ENCODE results near the gene CCL8. TPM values are rescaled to one million over a fixed set of nuclear protein-coding genes. Genes with fewer than 3 reads are reported as not detected.
A peak's percentile ranks its signal among the peaks of the same experiment; 100 is the strongest.

CCL8 gene
- not detected in 2 replicates for total RNA-seq (2014; rRNA removed; shearing (Covaris generic))
- not detected in 2 replicates for polyA plus RNA-seq (2016; fragmentation: Nextera tagmentation; extraction: Ambion mirVana)

GRCh38 chr17:34319039-34319483, at the start of gene CCL8:
CCL8 (plus strand) TSS chr17:34319435; CDS start chr17:34319502, 67 bp downstream.
- H3K4me2 ChIP-seq (ENCODE audit: unreplicated experiment), result no peak within 1 kb of the TSS
- H3F3A ChIP-seq (ENCODE audit: insufficient read depth), result peaks cover 6% of the 10 kb centered on the region; the same call in 1 of the 2 replicates
- H3K4me1 ChIP-seq (ENCODE audit: insufficient read depth), result peaks cover 8% of the 10 kb centered on the region
- DNase-seq, result no peak
- H3K9ac ChIP-seq, result no peak within 1 kb of the TSS
- no peaks in the 10 kb centered on the region for H3K9me2 ChIP-seq (ENCODE audit: insufficient read depth)
- no peak within 1 kb of the TSS for H3K4me3 ChIP-seq
- in situ Hi-C loops (cut with MboI), result no loop called here
- H3K36me3 ChIP-seq (ENCODE audit: low read depth), result no peaks in the 10 kb centered on the region
- TF ChIP-seq EZH2 (IDR thresholded peaks at IDR 0.05; ENCODE audit: insufficient read depth, poor library complexity, severe bottlenecking), result no peak
- no peak for TF ChIP-seq EZH2phosphoT487 (IDR thresholded peaks at IDR 0.05; ENCODE audit: insufficient read depth, low read depth)
- H3K9me3 ChIP-seq (ENCODE audit: low read depth), result no peaks in the 10 kb centered on the region
- H2AFZ ChIP-seq, result no peak within 1 kb of the TSS
- no peak within 1 kb of the TSS for H3K27ac ChIP-seq
- no peaks in the 10 kb centered on the region for H3K79me2 ChIP-seq (ENCODE audit: insufficient read depth)
- H4K20me1 ChIP-seq (ENCODE audit: insufficient read depth), result no peaks in the 10 kb centered on the region
- H3K27me3 ChIP-seq (replicated peaks; ENCODE audit: insufficient read depth), result no peaks in the 10 kb centered on the region
- 26 to 29% methylated on average over 2 of the region's 2 CpGs for WGBS, 2 experiments (ENCODE audit: low coverage in 1 of 2, low lambda C conversion rate in 2 of 2, missing lambda C conversion rate in 2 of 2)

DNA sequence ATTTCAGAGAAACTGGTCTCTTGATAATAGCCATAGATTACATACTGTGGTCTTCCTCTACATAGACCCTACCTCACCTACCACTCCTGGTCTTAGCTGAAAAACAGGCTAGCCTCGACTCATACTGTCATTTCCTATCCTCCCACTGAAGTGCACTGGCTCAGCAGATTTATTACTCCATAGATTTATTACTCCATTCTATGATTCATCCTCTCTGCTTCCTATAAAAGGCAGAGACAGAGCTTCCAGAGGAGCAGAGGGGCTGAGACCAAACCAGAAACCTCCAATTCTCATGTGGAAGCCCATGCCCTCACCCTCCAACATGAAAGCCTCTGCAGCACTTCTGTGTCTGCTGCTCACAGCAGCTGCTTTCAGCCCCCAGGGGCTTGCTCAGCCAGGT, 49.3 kb upstream of the CCL8 start, which contains the start of gene CCL7:
CCL7 (plus strand) TSS at position 253 of the 400 bp plus-strand sequence; CDS start at position 323, 70 bp downstream.
- TF ChIP-seq EZH2phosphoT487 (IDR thresholded peaks at IDR 0.05; ENCODE audit: insufficient read depth, low read depth) (no peak), EZH2 (IDR thresholded peaks at IDR 0.05; ENCODE audit: insufficient read depth, poor library complexity, severe bottlenecking) (no peak)
- Histone ChIP-seq H3K9ac (no peak within 1 kb of the TSS), H3K4me1 (ENCODE audit: insufficient read depth) (peaks cover 11% of the 10 kb centered on the region), H3K9me2 (ENCODE audit: insufficient read depth) (no peaks in the 10 kb centered on the region), H3K27me3 (replicated peaks; ENCODE audit: insufficient read depth) (no peaks in the 10 kb centered on the region), H4K20me1 (ENCODE audit: insufficient read depth) (no peaks in the 10 kb centered on the region), H2AFZ (no peak within 1 kb of the TSS), H3K4me3 (no peak within 1 kb of the TSS), H3K9me3 (ENCODE audit: low read depth) (no peaks in the 10 kb centered on the region), H3K36me3 (ENCODE audit: low read depth) (no peaks in the 10 kb centered on the region), H3K27ac (no peak within 1 kb of the TSS), H3K79me2 (ENCODE audit: insufficient read depth) (no peaks in the 10 kb centered on the region), H3K4me2 (ENCODE audit: unreplicated experiment) (peak within 1 kb of the TSS; percentile 27), H3F3A (ENCODE audit: insufficient read depth) (0 out of 2 replicates have a peak, but pooled peaks cover 4% of the 10 kb centered on the region)
- in situ Hi-C loops (cut with MboI), result no loop called here
- peak; percentile 70 for DNase-seq
- WGBS, 2 experiments (ENCODE audit: low coverage in 1 of 2, low lambda C conversion rate in 2 of 2, missing lambda C conversion rate in 2 of 2), result 0% methylated on average over 1 of the region's 1 CpG

DNA sequence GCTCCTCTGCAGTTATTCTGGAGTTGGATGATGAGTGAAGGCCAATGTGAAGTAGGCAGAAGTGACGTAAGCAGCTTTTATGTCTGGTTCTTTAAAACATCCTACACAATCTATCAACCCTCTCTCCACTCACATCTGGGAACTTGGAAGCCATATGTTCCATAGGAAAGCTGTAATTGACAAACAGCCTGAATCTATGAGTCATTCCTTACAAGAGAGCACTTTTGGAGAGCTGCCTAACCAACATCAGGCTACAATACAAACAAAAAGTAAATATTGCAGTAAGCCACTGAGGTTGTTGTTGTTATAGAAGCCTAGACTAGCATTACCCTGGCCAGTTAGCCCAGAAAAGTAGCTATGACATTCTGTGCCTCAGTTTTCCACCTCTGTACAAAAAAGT, 43.4 kb upstream of the CCL8 start:
- Histone ChIP-seq H3K9me3 (ENCODE audit: low read depth) (no peaks in the 10 kb centered on the region), H3F3A (ENCODE audit: insufficient read depth) (peaks cover 5% of the 10 kb centered on the region; the same call in 1 of the 2 replicates), H3K4me3 (no peak overlapping the region), H3K4me1 (ENCODE audit: insufficient read depth) (peaks cover 11% of the 10 kb centered on the region), H3K27me3 (replicated peaks; ENCODE audit: insufficient read depth) (no peaks in the 10 kb centered on the region), H3K27ac (peak overlapping the region; percentile 25; the same call in 1 of the 2 replicates), H4K20me1 (ENCODE audit: insufficient read depth) (no peaks in the 10 kb centered on the region), H3K4me2 (ENCODE audit: unreplicated experiment) (peak overlapping the region; percentile 8), H3K9ac (no peak overlapping the region), H2AFZ (no peak overlapping the region), H3K79me2 (ENCODE audit: insufficient read depth) (no peaks in the 10 kb centered on the region), H3K9me2 (ENCODE audit: insufficient read depth) (no peaks in the 10 kb centered on the region), H3K36me3 (ENCODE audit: low read depth) (no peaks in the 10 kb centered on the region; the same call in 1 of the 2 replicates)
- TF ChIP-seq EZH2 (IDR thresholded peaks at IDR 0.05; ENCODE audit: insufficient read depth, poor library complexity, severe bottlenecking) (no peak), EZH2phosphoT487 (IDR thresholded peaks at IDR 0.05; ENCODE audit: insufficient read depth, low read depth) (no peak)
- 0 to 4% methylated on average over 1 of the region's 1 CpG for WGBS, 2 experiments (ENCODE audit: low coverage in 1 of 2, low lambda C conversion rate in 2 of 2, missing lambda C conversion rate in 2 of 2)
- in situ Hi-C loops (cut with MboI), result no loop called here
- DNase-seq, result peak; percentile 95

GRCh38 chr17:34276826-34277225, 42.4 kb upstream of the CCL8 start:
- TF ChIP-seq EZH2phosphoT487 (IDR thresholded peaks at IDR 0.05; ENCODE audit: insufficient read depth, low read depth) (no peak), EZH2 (IDR thresholded peaks at IDR 0.05; ENCODE audit: insufficient read depth, poor library complexity, severe bottlenecking) (no peak)
- Histone ChIP-seq H2AFZ (no peak overlapping the region), H3K79me2 (ENCODE audit: insufficient read depth) (no peaks in the 10 kb centered on the region), H3K9me3 (ENCODE audit: low read depth) (no peaks in the 10 kb centered on the region), H3K4me1 (ENCODE audit: insufficient read depth) (peaks cover 11% of the 10 kb centered on the region), H3K9me2 (ENCODE audit: insufficient read depth) (no peaks in the 10 kb centered on the region), H3K9ac (no peak overlapping the region), H3K27ac (no peak overlapping the region), H3K27me3 (replicated peaks; ENCODE audit: insufficient read depth) (0 out of 2 replicates have a peak, but pooled peaks cover 5% of the 10 kb centered on the region), H3K4me3 (no peak overlapping the region), H3K36me3 (ENCODE audit: low read depth) (no peaks in the 10 kb centered on the region; the same call in 1 of the 2 replicates), H4K20me1 (ENCODE audit: insufficient read depth) (no peaks in the 10 kb centered on the region), H3K4me2 (ENCODE audit: unreplicated experiment) (no peak overlapping the region), H3F3A (ENCODE audit: insufficient read depth) (peaks cover 5% of the 10 kb centered on the region; the same call in 1 of the 2 replicates)
- in situ Hi-C loops (cut with MboI), result no loop called here
- DNase-seq, result no peak
- 66 to 68% methylated on average over 4 of the region's 4 CpGs for WGBS, 2 experiments (ENCODE audit: low coverage in 1 of 2, low lambda C conversion rate in 2 of 2, missing lambda C conversion rate in 2 of 2)
